H1 (cell line): Measurements from ENCODE around the gene SNX13. TPM values are rescaled to one million over a fixed set of nuclear protein-coding genes. Genes with fewer than 3 reads are reported as not detected.
A peak's percentile ranks its signal among the peaks of the same experiment; 100 is the strongest.

Experiments
- CTCF ChIA-PET: fragments of 300-600 bp; sonication (Branson Sonifier 250); formaldehyde crosslinking; loops from one replicate; lab custom pipeline; 2021; ENCODE audit not compliant: partially characterized antibody; lab: Charles Lee
- POLR2A ChIA-PET: fragments of 300-600 bp; sonication (Branson Sonifier 250); formaldehyde crosslinking; loops from one replicate; lab custom pipeline; 2021; ENCODE audit warnings: inconsistent platforms; ENCODE audit not compliant: partially characterized antibody; lab: Charles Lee
- DNase-seq, 2 experiments: peaks; one replicate each; pipeline versions ENCODE4 v3.0.0 to v3.0.0-alpha.2; 2010 to 2022; ENCODE audit warnings: low spot score in 2 of 2, low read depth in 1 of 2, mixed read lengths in 1 of 2
- FAIRE-seq: peaks from 2 replicates; lab custom pipeline; 2011; peaks lifted over from hg19 to GRCh38; lab: Jason Lieb, UNC
- H2AFZ ChIP-seq: 2 replicates; pipeline ENCODE4 v1.8.1; 2012; ENCODE audit warnings: low read length, inconsistent platforms
- H2AK5ac ChIP-seq: 2 replicates; pipeline ENCODE4 v1.6.1; 2013; ENCODE audit warnings: low read depth, low read length
- H2BK120ac ChIP-seq: replicated peaks from 2 replicates; pipeline ENCODE3; 2013; ENCODE audit warnings: low read depth, low read length, inconsistent platforms
- H2BK12ac ChIP-seq: 2 replicates; pipeline ENCODE4 v1.6.1; 2013; ENCODE audit warnings: low read depth, low read length
- H2BK15ac ChIP-seq: 2 replicates; pipeline ENCODE4 v1.6.1; 2013; ENCODE audit warnings: low read length
- H2BK20ac ChIP-seq: 2 replicates; pipeline ENCODE4 v1.6.1; 2013; ENCODE audit warnings: low read length
- H2BK5ac ChIP-seq: 2 replicates; pipeline ENCODE4 v1.6.1; 2013; ENCODE audit warnings: low read depth, low read length
- H3K14ac ChIP-seq: 2 replicates; pipeline ENCODE4 v1.6.1; 2013; ENCODE audit warnings: inconsistent platforms; ENCODE audit not compliant: insufficient read length
- H3K18ac ChIP-seq: 2 replicates; pipeline ENCODE4 v1.6.1; 2013; ENCODE audit warnings: low read length; ENCODE audit errors: extremely low read depth
- H3K23ac ChIP-seq: 2 replicates; pipeline ENCODE4 v1.6.1; 2013; ENCODE audit warnings: inconsistent platforms; ENCODE audit not compliant: insufficient read length
- H3K23me2 ChIP-seq: 2 replicates; pipeline ENCODE4 v1.6.1; 2013; ENCODE audit warnings: low read depth, low read length
- H3K27ac ChIP-seq: 2 replicates; pipeline ENCODE4 v1.6.1; 2011; ENCODE audit warnings: low read depth, low read length, inconsistent platforms
- H3K27me3 ChIP-seq, 4 experiments: replicated peaks in 1 of 4; 1 replicate in 1 of 4; 2 replicates in 3 of 4; pipeline versions ENCODE4 v1.6.1 to v1.8.1; 2011 to 2013; ENCODE audit warnings: low read length in 3 of 4, mild to moderate bottlenecking in 3 of 4, inconsistent platforms in 2 of 4, mixed read lengths in 2 of 4, moderate library complexity in 1 of 4; ENCODE audit not compliant: control insufficient read depth in 3 of 4, insufficient read depth in 3 of 4; ENCODE audit errors: extremely low read depth in 1 of 4
- H3K36me3 ChIP-seq, 4 experiments: 2 replicates each; pipeline versions ENCODE4 v1.6.1 to v1.8.1; 2011 to 2013; ENCODE audit warnings: mild to moderate bottlenecking in 4 of 4, low read length in 3 of 4, moderate library complexity in 2 of 4, control low read depth in 1 of 4, inconsistent platforms in 1 of 4; ENCODE audit not compliant: insufficient read depth in 4 of 4, control insufficient read depth in 2 of 4
- H3K4ac ChIP-seq: replicated peaks from 2 replicates; pipeline ENCODE3; 2013; ENCODE audit warnings: low read length, low read depth, mixed read lengths, inconsistent platforms; ENCODE audit not compliant: insufficient read length
- H3K4me1 ChIP-seq, 4 experiments: replicated peaks in 1 of 4; 1 replicate in 1 of 4; 2 replicates in 3 of 4; pipeline versions ENCODE4 v1.6.1 to v1.8.1; 2011 to 2013; ENCODE audit warnings: low read length in 3 of 4, inconsistent platforms in 2 of 4, mixed read lengths in 1 of 4; ENCODE audit not compliant: insufficient read depth in 4 of 4, control insufficient read depth in 3 of 4
- H3K4me2 ChIP-seq, 2 experiments: 2 replicates each; pipeline versions ENCODE4 v1.6.1 to v1.8.1; 2011 to 2013; ENCODE audit warnings: low read depth in 2 of 2, low read length in 2 of 2, control low read depth in 1 of 2, inconsistent platforms in 1 of 2, mild to moderate bottlenecking in 1 of 2; ENCODE audit not compliant: insufficient read depth in 1 of 2
- H3K4me3 ChIP-seq, 4 experiments: fragments of 200-600, 300-600 bp in 1 of 4; sonication (generic), shearing (Covaris generic), sonication (Bioruptor Twin) in 1 of 4; 2 replicates each; pipeline versions ENCODE4 v1.5.1 to v1.8.1; 2011 to 2016; ENCODE audit warnings: low read length in 4 of 4, low read depth in 3 of 4, control low read depth in 2 of 4, inconsistent platforms in 2 of 4, mild to moderate bottlenecking in 2 of 4, mixed read lengths in 1 of 4, moderate library complexity in 1 of 4; ENCODE audit not compliant: insufficient read depth in 2 of 4; ENCODE audit errors: extremely low read depth in 1 of 4
- H3K56ac ChIP-seq: replicated peaks from 2 replicates; pipeline ENCODE3; 2013; ENCODE audit warnings: low read depth, mild to moderate bottlenecking, mixed read lengths, low read length, inconsistent platforms; ENCODE audit not compliant: insufficient read length
- H3K79me1 ChIP-seq: 2 replicates; pipeline ENCODE4 v1.6.1; 2013; ENCODE audit warnings: low read depth, low read length, control low read depth
- H3K79me2 ChIP-seq, 2 experiments: 2 replicates each; pipeline versions ENCODE4 v1.6.1 to v1.8.1; 2012 to 2013; ENCODE audit warnings: low read length in 2 of 2, mild to moderate bottlenecking in 2 of 2, inconsistent platforms in 1 of 2; ENCODE audit not compliant: insufficient read depth in 2 of 2, control insufficient read depth in 1 of 2
- H3K9ac ChIP-seq, 4 experiments: replicated peaks in 1 of 4; 1 replicate in 1 of 4; 2 replicates in 3 of 4; pipeline versions ENCODE4 v1.6.1 to v1.8.1; 2011 to 2013; ENCODE audit warnings: low read depth in 3 of 4, low read length in 3 of 4, control low read depth in 2 of 4, mild to moderate bottlenecking in 2 of 4, moderate library complexity in 2 of 4, inconsistent platforms in 1 of 4; ENCODE audit errors: extremely low read depth in 1 of 4
- H3K9me3 ChIP-seq, 2 experiments: 2 replicates each; pipeline versions ENCODE4 v1.6.1 to v1.8.1; 2012 to 2013; ENCODE audit warnings: mild to moderate bottlenecking in 2 of 2, moderate library complexity in 2 of 2, control low read depth in 1 of 2, inconsistent platforms in 1 of 2, low read depth in 1 of 2, low read length in 1 of 2, mixed read lengths in 1 of 2; ENCODE audit not compliant: insufficient read depth in 2 of 2
- H4K20me1 ChIP-seq, 2 experiments: replicated peaks in 1 of 2; 2 replicates each; pipeline versions ENCODE3 to v1.8.1; 2011 to 2013; ENCODE audit warnings: inconsistent platforms in 2 of 2, low read length in 2 of 2, mild to moderate bottlenecking in 1 of 2; ENCODE audit not compliant: insufficient read depth in 2 of 2, control insufficient read depth in 1 of 2
- H4K5ac ChIP-seq: 2 replicates; pipeline ENCODE4 v1.6.1; 2013; ENCODE audit warnings: low read length, low read depth, mixed read lengths, inconsistent platforms; ENCODE audit not compliant: insufficient read length
- H4K8ac ChIP-seq: 2 replicates; pipeline ENCODE4 v1.8.0; 2013; ENCODE audit warnings: mild to moderate bottlenecking, moderate library complexity, low read length, inconsistent platforms; ENCODE audit not compliant: insufficient read depth; ENCODE audit errors: extremely low read depth
- H4K91ac ChIP-seq: replicated peaks from 2 replicates; pipeline ENCODE3; 2013; ENCODE audit warnings: low read length, mixed read lengths, inconsistent platforms; ENCODE audit not compliant: insufficient read length
- GABPA ChIP-seq: IDR thresholded peaks from 2 replicates; pipeline ENCODE4 v1.6.1; 2011; ENCODE audit warnings: mild to moderate bottlenecking, low read length, moderate library complexity, borderline replicate concordance; ENCODE audit not compliant: insufficient read depth
- SP1 ChIP-seq: IDR thresholded peaks from 2 replicates; pipeline ENCODE4 v1.6.1; 2011; ENCODE audit warnings: low read depth, low read length
- SUZ12 ChIP-seq: fragments of 200-600 bp; sonication (generic); IDR thresholded peaks from 2 replicates; pipeline ENCODE4 v1.6.1; 2012; ENCODE audit warnings: mild to moderate bottlenecking, inconsistent platforms, low read length, moderate library complexity, mixed read lengths
- TAF7 ChIP-seq: optimal IDR thresholded peaks from 2 replicates; pipeline ENCODE3; 2011; ENCODE audit warnings: low read depth, mild to moderate bottlenecking, inconsistent platforms, low read length, moderate library complexity, borderline replicate concordance
- TEAD4 ChIP-seq: IDR thresholded peaks from 2 replicates; pipeline ENCODE4 v1.6.1; 2012; ENCODE audit warnings: low read depth, low read length, inconsistent platforms, mixed read lengths
- WGBS, 2 experiments: shearing (Covaris generic) in 1 of 2; methylation state at CpG; one replicate each; pipeline versions ENCODE4 v1.1.6 to v1.1.7; 2013 to 2015; ENCODE audit warnings: low lambda C conversion rate in 2 of 2, mixed read lengths in 2 of 2, inconsistent platforms in 1 of 2, low coverage in 1 of 2, missing lambda C conversion rate in 1 of 2; ENCODE audit not compliant: insufficient replicate concordance in 2 of 2, insufficient coverage in 1 of 2, insufficient read length in 1 of 2; ENCODE audit errors: extremely low coverage in 1 of 2, missing lambda C conversion rate in 1 of 2; 5-methylcytosine and 5-hydroxymethylcytosine counted together
- polyA plus RNA-seq, 7 experiments: library from polyadenylated mRNA; depleted of rRNA in 3 of 7; stranded (reverse) in 5 of 7; unstranded in 2 of 7; fragments of >200 nt in 5 of 7; fragments of 200-250 nt in 2 of 7; gene quantifications; 1 replicate in 5 of 7; 2 replicates in 1 of 7; 4 replicates in 1 of 7; pipeline versions ENCODE4 v1.2.1 to v1.2.3, GENCODE V29; 2011 to 2013; ENCODE audit warnings: missing spikeins in 2 of 7, mixed read lengths in 2 of 7
- total RNA-seq: library from RNA; stranded (reverse); fragmentation: NEBNext Ultra II Directional; extraction: Animal tissue kit (Norgen Biotek cat#: 25700); gene quantifications from 2 replicates; pipeline ENCODE4 v1.2.1, GENCODE V29; 2021

The SNX13 gene
- total and polyA plus RNA-seq, 2 of the 8 experiments (the other 6 are each of a cell fraction or from before 2014, with no cell fraction given): 5.5 to 27.4 TPM

DNA sequence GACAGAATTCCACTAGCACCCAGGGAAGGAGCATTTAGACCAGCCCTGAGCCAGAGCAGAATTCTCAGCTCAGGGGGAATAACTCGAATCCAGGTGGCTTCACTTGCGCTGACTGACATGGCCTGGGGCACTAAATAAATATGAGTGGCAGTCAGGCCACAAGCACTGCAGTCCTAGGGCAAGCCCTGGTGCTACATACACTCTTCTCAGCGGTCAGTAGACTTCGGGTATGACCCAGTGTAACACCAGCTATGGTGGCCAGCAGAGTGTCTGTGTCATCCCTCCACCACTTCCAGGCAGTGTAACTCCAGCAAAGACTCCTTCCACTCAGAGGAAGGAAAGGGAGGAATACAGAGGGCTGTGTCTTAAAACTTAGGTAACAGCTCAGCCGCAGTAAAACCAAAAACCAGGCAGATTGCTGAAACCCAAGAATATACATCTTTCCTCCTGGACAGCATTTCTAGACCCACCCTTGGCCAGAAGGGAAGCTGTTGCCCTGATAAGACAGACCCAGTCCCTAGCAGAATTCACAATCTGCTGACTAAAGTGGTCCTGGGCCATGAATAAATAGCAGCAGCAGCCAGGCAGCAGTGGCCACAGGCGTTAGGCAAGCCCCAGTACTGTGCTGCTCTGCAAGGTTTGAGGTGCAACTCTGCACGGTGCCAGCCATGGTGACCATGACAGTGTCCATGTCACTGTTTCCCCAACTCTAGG, 77.0 kb downstream of the SNX13 start:
- Histone ChIP-seq H2BK120ac (no peak overlapping the region), H3K4me3 (no peak overlapping the region), H3K9ac (no peak overlapping the region), H3K36me3 (peaks cover 0 to 11% (median 3%) of the 10 kb centered on the region in 4 experiments; a peak in 3 of 8 replicates), H3K4me1 (peaks cover 0 to 3% (median 0%) of the 10 kb centered on the region in 4 experiments; a peak in 1 of 7 replicates), H3K27ac (0 out of 2 replicates have a peak overlapping the region, but pooled peaks have one; percentile 7), H2AFZ (no peak overlapping the region), H3K79me2 (no peaks in the 10 kb centered on the region), H3K23me2 (no peaks in the 10 kb centered on the region), H2AK5ac (no peak overlapping the region), H3K56ac (no peak overlapping the region), H2BK5ac (no peak overlapping the region), H4K5ac (no peak overlapping the region), H3K14ac (no peak overlapping the region), H2BK15ac (no peak overlapping the region), H2BK20ac (no peak overlapping the region), H3K23ac (no peak overlapping the region), H3K27me3 (no peaks in the 10 kb centered on the region), H4K20me1 (peaks cover 0 to 1% of the 10 kb centered on the region in 2 experiments), H2BK12ac (no peak overlapping the region), H3K79me1 (no peaks in the 10 kb centered on the region), H3K9me3 (no peaks in the 10 kb centered on the region), H3K4me2 (no peak overlapping the region)
- DNase-seq: no peak
- ChIA-PET CTCF (interaction anchor here (1.5 to 3.0 kb wide), 2 partner anchors 44 to 93 kb away, joined by 3 to 21 read pairs; no protein-coding TSS in a partner anchor), POLR2A (interaction anchor here (1.0 kb wide), 1 partner anchor 93 kb away, joined by 3 read pairs; no protein-coding TSS in a partner anchor)
- no peak for FAIRE-seq
- 86% methylated on average over 7 of the region's 7 CpGs; no CpG with 5 or more reads in 1 of the 2 experiments for WGBS, 2 experiments
- TF ChIP-seq SP1: no peak
- no peak for TF ChIP-seq GABPA
- no peak for TF ChIP-seq SUZ12
- TF ChIP-seq TEAD4: no peak
- no peak for TF ChIP-seq TAF7
- TF ChIP-seq, all 59 proteins: peak for 0
- Histone ChIP-seq H3K4ac (no peak overlapping the region), H4K8ac (no peak overlapping the region; the same call in 1 of the 2 replicates), H3K18ac (no peak overlapping the region), H4K91ac (no peak overlapping the region)
